ENCODE results near the gene C2orf69. TPM values are rescaled to one million over a fixed set of nuclear protein-coding genes. Genes with fewer than 3 reads are reported as not detected.

C2orf69 gene
- total and polyA plus RNA-seq, 2 donors (not counting 1 experiment from before 2014, with no cell fraction given), result 3.7 to 12.9 TPM

DNA sequence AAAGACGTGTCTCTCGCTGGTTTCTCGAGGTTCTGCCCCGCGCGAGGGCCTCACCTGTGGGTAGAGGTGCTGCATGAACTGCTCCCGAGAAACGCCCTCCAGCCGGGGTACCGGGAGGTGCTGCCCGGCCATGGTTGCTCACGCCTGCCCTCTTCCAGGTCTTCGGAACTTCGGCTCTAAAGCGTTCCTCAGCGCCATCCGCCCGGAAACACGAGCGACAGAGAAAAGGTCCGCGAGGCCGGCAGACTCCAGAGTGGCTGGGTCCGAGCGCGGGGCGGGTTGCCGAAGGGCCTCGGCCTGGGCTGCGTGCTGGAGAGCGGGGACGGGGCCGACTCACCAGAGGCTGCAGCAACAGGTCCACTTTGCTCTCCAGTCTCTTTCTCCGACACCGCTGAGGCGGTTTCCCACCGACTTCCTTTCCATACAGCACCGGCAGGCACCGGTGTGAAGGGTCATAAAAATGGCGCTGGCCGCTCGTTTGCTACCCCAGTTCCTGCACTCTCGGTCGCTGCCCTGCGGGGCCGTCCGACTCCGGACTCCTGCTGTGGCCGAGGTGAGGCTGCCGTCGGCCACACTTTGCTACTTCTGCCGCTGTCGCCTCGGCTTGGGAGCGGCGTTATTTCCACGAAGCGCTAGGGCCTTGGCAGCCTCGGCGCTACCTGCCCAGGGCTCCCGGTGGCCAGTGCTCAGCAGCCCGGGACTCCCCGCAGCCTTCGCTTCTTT, 44.4 kb downstream of the C2orf69 start, which contains the start of the genes MAIP1 and TYW5:
Gene MAIP1, plus strand, starts transcription at position 244 of the 723 bp plus-strand sequence. Its CDS starts 217 bp downstream, at position 461.
Gene TYW5, minus strand, starts transcription at position 153 of the 723 bp plus-strand sequence. Its CDS starts 21 bp downstream, at position 132.
- DNase-seq (peak; percentile 88), ATAC-seq (ENCODE audit: low read depth) (peak; percentile 87)
- peak within 1 kb of the TSS; percentile 99 for H2AFZ ChIP-seq (ENCODE audit: insufficient read depth, low read depth, low read length, poor library complexity, severe bottlenecking)
- H3K4me3 ChIP-seq (ENCODE audit: control extremely low read depth in 1 of 5, extremely low read depth in 1 of 5, insufficient read depth in 1 of 5, low read depth in 2 of 5, low read length in 4 of 5), result peak within 1 kb of the TSS; percentile 70 to 97 (median 75)
- peaks cover under 1 to 17% of the 10 kb centered on the region in 2 experiments for H3K36me3 ChIP-seq (replicated peaks in 1 of 2; ENCODE audit: control extremely low read depth in 1 of 2, control insufficient read depth in 1 of 2, extremely low read depth in 1 of 2, insufficient read depth in 2 of 2, low read length in 1 of 2)
- peak within 1 kb of the TSS; percentile 59 to 85 for H3K27ac ChIP-seq (ENCODE audit: low read length in 2 of 2)
- H4K20me1 ChIP-seq (ENCODE audit: control insufficient read depth, insufficient read depth, low read length, poor library complexity, severe bottlenecking), result peaks cover 4% of the 10 kb centered on the region
- H3K4me2 ChIP-seq (replicated peaks; ENCODE audit: low read depth, low read length, poor library complexity, severe bottlenecking), result peak within 1 kb of the TSS; percentile 80
- Mint-ChIP-seq H3K4me3 (peak within 1 kb of the TSS; percentile 98), H3K4me1 (peaks cover 53% of the 10 kb centered on the region), H3K9me3 (ENCODE audit: insufficient read depth) (no peaks in the 10 kb centered on the region), H3K27me3 (no peaks in the 10 kb centered on the region), H3K27ac (peak within 1 kb of the TSS; percentile 93)
- H3K79me2 ChIP-seq (ENCODE audit: control insufficient read depth, insufficient read depth, low read length), result peaks cover 54% of the 10 kb centered on the region
- H3K9me3 ChIP-seq (ENCODE audit: control extremely low read depth in 1 of 3, control insufficient read depth in 2 of 3, insufficient read depth in 1 of 3, low read length in 2 of 3), result no peaks in the 10 kb centered on the region
- TF ChIP-seq, protein P1, sequence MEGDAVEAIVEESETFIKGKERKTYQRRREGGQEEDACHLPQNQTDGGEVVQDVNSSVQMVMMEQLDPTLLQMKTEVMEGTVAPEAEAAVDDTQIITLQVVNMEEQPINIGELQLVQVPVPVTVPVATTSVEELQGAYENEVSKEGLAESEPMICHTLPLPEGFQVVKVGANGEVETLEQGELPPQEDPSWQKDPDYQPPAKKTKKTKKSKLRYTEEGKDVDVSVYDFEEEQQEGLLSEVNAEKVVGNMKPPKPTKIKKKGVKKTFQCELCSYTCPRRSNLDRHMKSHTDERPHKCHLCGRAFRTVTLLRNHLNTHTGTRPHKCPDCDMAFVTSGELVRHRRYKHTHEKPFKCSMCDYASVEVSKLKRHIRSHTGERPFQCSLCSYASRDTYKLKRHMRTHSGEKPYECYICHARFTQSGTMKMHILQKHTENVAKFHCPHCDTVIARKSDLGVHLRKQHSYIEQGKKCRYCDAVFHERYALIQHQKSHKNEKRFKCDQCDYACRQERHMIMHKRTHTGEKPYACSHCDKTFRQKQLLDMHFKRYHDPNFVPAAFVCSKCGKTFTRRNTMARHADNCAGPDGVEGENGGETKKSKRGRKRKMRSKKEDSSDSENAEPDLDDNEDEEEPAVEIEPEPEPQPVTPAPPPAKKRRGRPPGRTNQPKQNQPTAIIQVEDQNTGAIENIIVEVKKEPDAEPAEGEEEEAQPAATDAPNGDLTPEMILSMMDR (IDR thresholded peaks at IDR 0.05), result no peak
- no peak for TF ChIP-seq EZH2 (IDR thresholded peaks at IDR 0.05; ENCODE audit: borderline replicate concordance, insufficient read depth, low read depth, low read length, poor library complexity, severe bottlenecking)
- H3K9ac ChIP-seq (ENCODE audit: low read length), result peak within 1 kb of the TSS; percentile 88
- intact Hi-C loops (cut with micrococcal nuclease), result loop anchor here (1.0 to 5.0 kb wide), 4 partner anchors 44 to 1497 kb away; partner anchors contain the start of genes C2orf69, NIF3L1, PPIL3 and SGO2
- H3K4me1 ChIP-seq (ENCODE audit: control insufficient read depth in 2 of 2, insufficient read depth in 2 of 2, low read length in 2 of 2), result peaks cover 24 to 27% of the 10 kb centered on the region in 2 donors
- POLR2A ChIA-PET, result no interaction called here
- CTCF ChIA-PET, result no interaction called here
- H3K27me3 ChIP-seq (replicated peaks in 1 of 4; ENCODE audit: control extremely low read depth in 1 of 4, control insufficient read depth in 3 of 4, insufficient read depth in 4 of 4, low read length in 3 of 4), result no peaks in the 10 kb centered on the region
- under 1% methylated on average over 64 of the region's 64 CpGs for WGBS (ENCODE audit: insufficient coverage)

DNA sequence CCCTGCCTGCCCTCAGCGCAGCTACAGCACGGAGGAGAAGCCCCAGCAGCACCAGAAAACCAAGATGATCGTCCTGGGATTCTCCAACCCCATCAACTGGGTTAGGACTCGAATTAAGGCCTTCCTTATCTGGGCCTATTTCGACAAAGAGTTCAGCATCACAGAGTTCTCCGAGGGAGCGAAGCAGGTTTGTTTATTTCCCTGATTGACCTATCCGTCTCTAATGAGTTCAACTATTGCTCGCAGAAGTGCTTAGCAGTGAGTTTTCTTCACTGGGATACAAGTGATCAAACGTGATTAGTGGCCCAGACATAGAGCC, 44.9 kb downstream of the C2orf69 start:
- ATAC-seq (ENCODE audit: low read depth), result no peak
- peaks cover 24 to 27% of the 10 kb centered on the region in 2 donors for H3K4me1 ChIP-seq (ENCODE audit: control insufficient read depth in 2 of 2, insufficient read depth in 2 of 2, low read length in 2 of 2)
- intact Hi-C loops (cut with micrococcal nuclease), result loop anchor here (5.0 kb wide), 2 partner anchors 931 to 1496 kb away; partner anchors contain the start of genes NIF3L1, PPIL3, STRADB and TRAK2
- CTCF ChIA-PET, result no interaction called here
- no peaks in the 10 kb centered on the region for H3K27me3 ChIP-seq (replicated peaks in 1 of 4; ENCODE audit: control extremely low read depth in 1 of 4, control insufficient read depth in 3 of 4, insufficient read depth in 4 of 4, low read length in 3 of 4)
- H3K9me3 ChIP-seq (ENCODE audit: control extremely low read depth in 1 of 3, control insufficient read depth in 2 of 3, insufficient read depth in 1 of 3, low read length in 2 of 3), result no peaks in the 10 kb centered on the region
- WGBS (ENCODE audit: insufficient coverage), result 0% methylated on average over 10 of the region's 10 CpGs
- H3K27ac Mint-ChIP-seq, result peak overlapping the region; percentile 93
- TF ChIP-seq, protein P1 (IDR thresholded peaks at IDR 0.05), result no peak
- TF ChIP-seq EZH2 (IDR thresholded peaks at IDR 0.05; ENCODE audit: borderline replicate concordance, insufficient read depth, low read depth, low read length, poor library complexity, severe bottlenecking), result no peak
- H3K79me2 ChIP-seq (ENCODE audit: control insufficient read depth, insufficient read depth, low read length), result peaks cover 51% of the 10 kb centered on the region
- H3K27me3 Mint-ChIP-seq, result no peaks in the 10 kb centered on the region
- peak overlapping the region; percentile 80 for H3K4me2 ChIP-seq (replicated peaks; ENCODE audit: low read depth, low read length, poor library complexity, severe bottlenecking)
- H4K20me1 ChIP-seq (ENCODE audit: control insufficient read depth, insufficient read depth, low read length, poor library complexity, severe bottlenecking), result peaks cover 4% of the 10 kb centered on the region
- peaks cover 2 to 21% of the 10 kb centered on the region in 2 experiments for H3K36me3 ChIP-seq (replicated peaks in 1 of 2; ENCODE audit: control extremely low read depth in 1 of 2, control insufficient read depth in 1 of 2, extremely low read depth in 1 of 2, insufficient read depth in 2 of 2, low read length in 1 of 2)
- peak overlapping the region; percentile 99 for H2AFZ ChIP-seq (ENCODE audit: insufficient read depth, low read depth, low read length, poor library complexity, severe bottlenecking)
- no peak for DNase-seq
- POLR2A ChIA-PET, result no interaction called here
- H3K9me3 Mint-ChIP-seq (ENCODE audit: insufficient read depth), result no peaks in the 10 kb centered on the region
- H3K9ac ChIP-seq (ENCODE audit: low read length), result peak overlapping the region; percentile 88
- H3K4me3 Mint-ChIP-seq, result peak overlapping the region; percentile 98
- H3K4me1 Mint-ChIP-seq, result peaks cover 51% of the 10 kb centered on the region
- peak overlapping the region; percentile 59 to 85 for H3K27ac ChIP-seq (ENCODE audit: low read length in 2 of 2)
- peak overlapping the region; percentile 70 to 97 (median 75) for H3K4me3 ChIP-seq (ENCODE audit: control extremely low read depth in 1 of 5, extremely low read depth in 1 of 5, insufficient read depth in 1 of 5, low read depth in 2 of 5, low read length in 4 of 5)

All from B cell (primary cell).